Right lobe of liver (tissue), 6 donors: ENCODE results near the gene HLA-DRB1. TPM values are rescaled to one million over a fixed set of nuclear protein-coding genes. Genes with fewer than 3 reads are reported as not detected.
A peak's percentile ranks its signal among the peaks of the same experiment; 100 is the strongest.
"Not testable (repeated sequence)": the region's sequence is repeated elsewhere in the genome, so short reads cannot be mapped to it uniquely, and the experiment has no call there.

ENCODE experiments used
- ATAC-seq, 4 donors: fragments of 200-7000 bp; cut with Tn5 transposase; one replicate each; pipeline ENCODE4 v1.9.1; 2020; ENCODE audit warnings: mild to moderate bottlenecking in 4 of 4, moderate library complexity in 4 of 4
- DNase-seq, 3 donors: peaks; one replicate each; pipeline ENCODE4 v3.0.0-alpha.2; 2020
- H3K27ac ChIP-seq, 3 donors: fragments of 200-600 bp; one replicate each; pipeline ENCODE4 v1.8.0; 2022
- H3K27me3 ChIP-seq, 2 donors: fragments of 200-600 bp; one replicate each; pipeline ENCODE4 v1.8.0; 2022
- H3K36me3 ChIP-seq, 4 donors: fragments of 200-600 bp; sonication (generic) in 1 of 4; one replicate each; pipeline versions ENCODE4 v1.5.1 to v1.8.0; 2017 to 2022; ENCODE audit warnings: control low read depth in 1 of 4
- H3K4me1 ChIP-seq, 4 donors: fragments of 200-600 bp; sonication (generic) in 1 of 4; one replicate each; pipeline versions ENCODE4 v1.5.1 to v1.8.0; 2017 to 2022; ENCODE audit warnings: control low read depth in 1 of 4
- H3K4me3 ChIP-seq, 3 donors: fragments of 200-600 bp; one replicate each; pipeline ENCODE4 v1.8.0; 2022
- H3K9me3 ChIP-seq, 4 donors: fragments of 200-600 bp; sonication (generic) in 1 of 4; one replicate each; pipeline versions ENCODE4 v1.5.1 to v1.8.0; 2017 to 2022; ENCODE audit warnings: control low read depth in 1 of 4
- POLR2A ChIP-seq: fragments of 450-650 bp; IDR thresholded peaks from one replicate; pipeline ENCODE4 v1.6.1; 2017; ENCODE audit warnings: antibody characterized with exemption, mild to moderate bottlenecking
- WGBS: methylation state at CpG from one replicate; pipeline ENCODE4 v1.1.6; 2018; ENCODE audit warnings: low coverage, low lambda C conversion rate; ENCODE audit not compliant: insufficient coverage; ENCODE audit errors: missing lambda C conversion rate; 5-methylcytosine and 5-hydroxymethylcytosine counted together
- intact Hi-C, 2 donors: fragments of 100-400 bp; cut with DNase I; formaldehyde crosslinking; loops; one replicate each; pipeline versions ENCODE4 v1.11.2 to v1.14.1; 2022
- total RNA-seq, 6 experiments: library from RNA; depleted of rRNA in 2 of 6; stranded (reverse); fragments of >200 nt in 2 of 6; fragmentation: NEBNext Ultra II Directional in 3 of 6; extraction: Animal tissue kit (Norgen Biotek cat#: 25700) in 3 of 6; gene quantifications; one replicate each; pipeline versions ENCODE4 v1.1.0 to v1.2.4, GENCODE V29; 2016 to 2023
- TF ChIP-seq, protein P1 (sequence below), 4 donors: fragments of 200-600 bp in 3 of 4; fragments of 450-650 bp in 1 of 4; IDR thresholded peaks; one replicate each; pipeline versions ENCODE4 v1.5.1 to v1.8.0; 2016 to 2022; ENCODE audit warnings: antibody characterized with exemption in 4 of 4, mild to moderate bottlenecking in 2 of 4
- donor health status: DM: no; HTN: yes; CAD: no.
- donor health status: DM: no; HTN: no; CAD: no.
- donor health status: DM: no; HTN: no; CAD: no.
- donor health status: DM: no; HTN: yes; CAD: no.
- donor health status: DM: no; HTN: yes; CAD: no.

HLA-DRB1 gene
- total RNA-seq, 6 experiments from 2014 or later = 8.3 to 52.8 (median 23.6) TPM

- Histone ChIP-seq H3K4me1 (no peaks in the 10 kb centered on the region), H3K9me3 (no peaks in the 10 kb centered on the region), H3K27me3 (no peaks in the 10 kb centered on the region), H3K27ac (no peak overlapping the region), H3K4me3 (no peak overlapping the region), H3K36me3 (no peaks in the 10 kb centered on the region)
- TF ChIP-seq POLR2A = no peak
- TF ChIP-seq, protein P1, sequence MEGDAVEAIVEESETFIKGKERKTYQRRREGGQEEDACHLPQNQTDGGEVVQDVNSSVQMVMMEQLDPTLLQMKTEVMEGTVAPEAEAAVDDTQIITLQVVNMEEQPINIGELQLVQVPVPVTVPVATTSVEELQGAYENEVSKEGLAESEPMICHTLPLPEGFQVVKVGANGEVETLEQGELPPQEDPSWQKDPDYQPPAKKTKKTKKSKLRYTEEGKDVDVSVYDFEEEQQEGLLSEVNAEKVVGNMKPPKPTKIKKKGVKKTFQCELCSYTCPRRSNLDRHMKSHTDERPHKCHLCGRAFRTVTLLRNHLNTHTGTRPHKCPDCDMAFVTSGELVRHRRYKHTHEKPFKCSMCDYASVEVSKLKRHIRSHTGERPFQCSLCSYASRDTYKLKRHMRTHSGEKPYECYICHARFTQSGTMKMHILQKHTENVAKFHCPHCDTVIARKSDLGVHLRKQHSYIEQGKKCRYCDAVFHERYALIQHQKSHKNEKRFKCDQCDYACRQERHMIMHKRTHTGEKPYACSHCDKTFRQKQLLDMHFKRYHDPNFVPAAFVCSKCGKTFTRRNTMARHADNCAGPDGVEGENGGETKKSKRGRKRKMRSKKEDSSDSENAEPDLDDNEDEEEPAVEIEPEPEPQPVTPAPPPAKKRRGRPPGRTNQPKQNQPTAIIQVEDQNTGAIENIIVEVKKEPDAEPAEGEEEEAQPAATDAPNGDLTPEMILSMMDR (IDR thresholded peaks at IDR 0.05) = no peak
- peak in 1 of 4 donors; percentile 24 for ATAC-seq
- intact Hi-C loops = no loop called here
- DNase-seq = no peak
- WGBS = 6% methylated on average over 3 of the region's 8 CpGs
These were observed 8.1 kb downstream of the HLA-DRB1 start for GRCh38 chr6:32581315-32582095.

- no peaks in the 10 kb centered on the region for H3K27me3 ChIP-seq
- intact Hi-C loops = no loop called here
- H3K36me3 ChIP-seq = no peaks in the 10 kb centered on the region
- H3K4me3 ChIP-seq = no peak overlapping the region
- TF ChIP-seq POLR2A = no peak
- TF ChIP-seq, protein P1 (IDR thresholded peaks at IDR 0.05) = no peak
- no peaks in the 10 kb centered on the region for H3K4me1 ChIP-seq
- 47% methylated on average over 4 of the region's 4 CpGs for WGBS
- H3K27ac ChIP-seq = no peak overlapping the region
- no peaks in the 10 kb centered on the region for H3K9me3 ChIP-seq
- DNase-seq = no peak
- no peak for ATAC-seq
These were observed 9.1 kb downstream of the HLA-DRB1 start for GRCh38 chr6:32580593-32580992.

- intact Hi-C loops = no loop called here
- H3K9me3 ChIP-seq = no peaks in the 10 kb centered on the region
- no peaks in the 10 kb centered on the region for H3K4me1 ChIP-seq
- no peaks in the 10 kb centered on the region for H3K27me3 ChIP-seq
- DNase-seq (no peak), ATAC-seq (no peak)
- H3K36me3 ChIP-seq = no peaks in the 10 kb centered on the region
- H3K27ac ChIP-seq = no peak overlapping the region
- WGBS = 0% methylated on average over 3 of the region's 3 CpGs
- no peak for TF ChIP-seq POLR2A
- TF ChIP-seq, protein P1 (IDR thresholded peaks at IDR 0.05) = no peak
- H3K4me3 ChIP-seq = no peak overlapping the region
These were observed 10.7 kb downstream of the HLA-DRB1 start for GRCh38 chr6:32578962-32579361.

GRCh38 chr6:32577493-32577892 is 12.2 kb downstream of the HLA-DRB1 start:
- intact Hi-C loops = not testable (repeated sequence)

GRCh38 chr6:32576250-32576649 is 13.4 kb downstream of the HLA-DRB1 start:
- DNase-seq (no peak), ATAC-seq (no peak)
- Histone ChIP-seq H3K9me3 (no peaks in the 10 kb centered on the region), H3K27me3 (no peaks in the 10 kb centered on the region), H3K4me3 (no peak overlapping the region), H3K4me1 (no peaks in the 10 kb centered on the region), H3K27ac (no peak overlapping the region), H3K36me3 (no peaks in the 10 kb centered on the region)
- TF ChIP-seq, protein P1 (IDR thresholded peaks at IDR 0.05) = no peak
- TF ChIP-seq POLR2A = no peak
- 60% methylated on average over 1 of the region's 1 CpG for WGBS
- intact Hi-C loops = no loop called here

More at GRCh38 chr6:32577493-32577892, 12.2 kb downstream of the HLA-DRB1 start:
- H3K4me3 ChIP-seq, H3K27ac ChIP-seq, H3K27me3 ChIP-seq, H3K9me3 ChIP-seq, ATAC-seq, H3K36me3 ChIP-seq, H3K4me1 ChIP-seq, DNase-seq: not testable (repeated sequence)
- 18% methylated on average over 5 of the region's 5 CpGs for WGBS
